ENCODE data around the gene ATP2A1. TPM values are rescaled to one million over a fixed set of nuclear protein-coding genes. Genes with fewer than 3 reads are reported as not detected.

Gene ATP2A1
- total and polyA plus RNA-seq, 2 of the 13 experiments (the other 11 are each of a cell fraction or from before 2014, with no cell fraction given): 3.2 to 12.5 TPM

DNA sequence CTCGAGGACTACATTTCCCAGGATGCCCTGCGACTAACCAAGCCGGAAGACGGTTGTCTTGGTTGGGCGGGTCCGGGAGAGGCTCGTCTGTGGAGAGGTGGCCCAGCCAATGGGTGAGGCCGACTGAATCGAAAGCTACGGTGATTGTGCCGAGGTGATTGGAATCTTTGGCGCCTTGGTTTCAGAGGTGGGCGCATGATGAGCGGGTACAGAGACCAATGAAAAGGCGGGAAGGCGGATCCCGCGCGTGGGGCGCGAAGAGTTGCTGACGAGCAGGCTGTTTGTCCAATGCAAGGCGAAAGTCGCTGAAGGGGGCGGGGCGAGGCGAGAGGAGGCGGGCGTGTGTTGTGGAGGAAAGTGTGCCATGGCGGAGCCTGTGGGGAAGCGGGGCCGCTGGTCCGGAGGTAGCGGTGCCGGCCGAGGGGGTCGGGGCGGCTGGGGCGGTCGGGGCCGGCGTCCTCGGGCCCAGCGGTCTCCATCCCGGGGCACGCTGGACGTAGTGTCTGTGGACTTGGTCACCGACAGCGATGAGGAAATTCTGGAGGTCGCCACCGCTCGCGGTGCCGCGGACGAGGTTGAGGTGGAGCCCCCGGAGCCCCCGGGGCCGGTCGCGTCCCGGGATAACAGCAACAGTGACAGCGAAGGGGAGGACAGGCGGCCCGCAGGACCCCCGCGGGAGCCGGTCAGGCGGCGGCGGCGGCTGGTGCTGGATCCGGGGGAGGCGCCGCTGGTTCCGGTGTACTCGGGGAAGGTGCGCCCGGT lies 72.5 kb downstream of the ATP2A1 start, which contains the start of gene NFATC2IP (continued):
- TF ChIP-seq ZNF101 (CRISPR knock-in tag; IDR thresholded peaks at IDR 0.05; ENCODE audit: borderline replicate concordance, low read depth) (no peak), RARG (CRISPR knock-in tag; IDR thresholded peaks at IDR 0.05; ENCODE audit: low read depth) (no peak; the same call in 1 of the 2 replicates), SYNCRIP (IDR thresholded peaks at IDR 0.05; ENCODE audit: insufficient read depth, low read depth, low read length) (no peak), KDM5A (IDR thresholded peaks at IDR 0.05; ENCODE audit: borderline replicate concordance, low read length) (peak; percentile 81), FOSL2 (CRISPR knock-in tag; IDR thresholded peaks at IDR 0.05) (0 out of 2 replicates have a peak, but pooled peaks have one; percentile 24), HNRNPL (IDR thresholded peaks at IDR 0.05; ENCODE audit: low read depth, low read length) (0 out of 2 replicates have a peak, but pooled peaks have one; percentile 61), TCF12 (IDR thresholded peaks at IDR 0.05) (no peak), TCF12 (CRISPR knock-in tag; IDR thresholded peaks at IDR 0.05) (peak; percentile 51; the same call in 1 of the 2 replicates), ZC3H13 (CRISPR knock-in tag; IDR thresholded peaks at IDR 0.05) (peak; percentile 63; the same call in 1 of the 2 replicates), ZNF589 (CRISPR knock-in tag; conservative IDR thresholded peaks at IDR 0.05) (peak; percentile 40; the same call in 1 of the 2 replicates), CREB1 (IDR thresholded peaks at IDR 0.05) (peak; percentile 95), CREB1 (CRISPR knock-in tag; IDR thresholded peaks at IDR 0.05) (peak; percentile 95), ZNF546 (CRISPR knock-in tag; conservative IDR thresholded peaks at IDR 0.05) (no peak), FOXP1 (IDR thresholded peaks at IDR 0.05) (no peak), FOXP1 (CRISPR knock-in tag; IDR thresholded peaks at IDR 0.05) (no peak), CCAR2 (optimal IDR thresholded peaks at IDR 0.05; ENCODE audit: low read depth, low read length) (no peak), ZNF331 (CRISPR knock-in tag; IDR thresholded peaks at IDR 0.05) (peak; percentile 19; the same call in 1 of the 2 replicates), ATF1 (CRISPR knock-in tag; IDR thresholded peaks at IDR 0.05) (peak; percentile 91), KLF9 (CRISPR knock-in tag; IDR thresholded peaks at IDR 0.05; ENCODE audit: low read depth) (peak; percentile 35; the same call in 1 of the 2 replicates), PLRG1 (conservative IDR thresholded peaks at IDR 0.05) (no peak)
- TF ChIP-seq, protein P1, sequence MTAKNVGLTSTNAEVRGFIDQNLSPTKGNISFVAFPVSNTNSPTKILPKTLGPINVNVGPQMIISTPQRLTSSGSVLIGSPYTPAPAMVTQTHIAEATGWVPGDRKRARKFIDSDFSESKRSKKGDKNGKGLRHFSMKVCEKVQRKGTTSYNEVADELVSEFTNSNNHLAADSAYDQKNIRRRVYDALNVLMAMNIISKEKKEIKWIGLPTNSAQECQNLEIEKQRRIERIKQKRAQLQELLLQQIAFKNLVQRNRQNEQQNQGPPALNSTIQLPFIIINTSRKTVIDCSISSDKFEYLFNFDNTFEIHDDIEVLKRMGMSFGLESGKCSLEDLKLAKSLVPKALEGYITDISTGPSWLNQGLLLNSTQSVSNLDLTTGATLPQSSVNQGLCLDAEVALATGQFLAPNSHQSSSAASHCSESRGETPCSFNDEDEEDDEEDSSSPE (CRISPR knock-in tag; IDR thresholded peaks at IDR 0.05): peak; percentile 99
- TF ChIP-seq, protein P2, sequence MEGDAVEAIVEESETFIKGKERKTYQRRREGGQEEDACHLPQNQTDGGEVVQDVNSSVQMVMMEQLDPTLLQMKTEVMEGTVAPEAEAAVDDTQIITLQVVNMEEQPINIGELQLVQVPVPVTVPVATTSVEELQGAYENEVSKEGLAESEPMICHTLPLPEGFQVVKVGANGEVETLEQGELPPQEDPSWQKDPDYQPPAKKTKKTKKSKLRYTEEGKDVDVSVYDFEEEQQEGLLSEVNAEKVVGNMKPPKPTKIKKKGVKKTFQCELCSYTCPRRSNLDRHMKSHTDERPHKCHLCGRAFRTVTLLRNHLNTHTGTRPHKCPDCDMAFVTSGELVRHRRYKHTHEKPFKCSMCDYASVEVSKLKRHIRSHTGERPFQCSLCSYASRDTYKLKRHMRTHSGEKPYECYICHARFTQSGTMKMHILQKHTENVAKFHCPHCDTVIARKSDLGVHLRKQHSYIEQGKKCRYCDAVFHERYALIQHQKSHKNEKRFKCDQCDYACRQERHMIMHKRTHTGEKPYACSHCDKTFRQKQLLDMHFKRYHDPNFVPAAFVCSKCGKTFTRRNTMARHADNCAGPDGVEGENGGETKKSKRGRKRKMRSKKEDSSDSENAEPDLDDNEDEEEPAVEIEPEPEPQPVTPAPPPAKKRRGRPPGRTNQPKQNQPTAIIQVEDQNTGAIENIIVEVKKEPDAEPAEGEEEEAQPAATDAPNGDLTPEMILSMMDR (CRISPR knock-in tag; IDR thresholded peaks at IDR 0.05): no peak
- TF ChIP-seq, protein P3, sequence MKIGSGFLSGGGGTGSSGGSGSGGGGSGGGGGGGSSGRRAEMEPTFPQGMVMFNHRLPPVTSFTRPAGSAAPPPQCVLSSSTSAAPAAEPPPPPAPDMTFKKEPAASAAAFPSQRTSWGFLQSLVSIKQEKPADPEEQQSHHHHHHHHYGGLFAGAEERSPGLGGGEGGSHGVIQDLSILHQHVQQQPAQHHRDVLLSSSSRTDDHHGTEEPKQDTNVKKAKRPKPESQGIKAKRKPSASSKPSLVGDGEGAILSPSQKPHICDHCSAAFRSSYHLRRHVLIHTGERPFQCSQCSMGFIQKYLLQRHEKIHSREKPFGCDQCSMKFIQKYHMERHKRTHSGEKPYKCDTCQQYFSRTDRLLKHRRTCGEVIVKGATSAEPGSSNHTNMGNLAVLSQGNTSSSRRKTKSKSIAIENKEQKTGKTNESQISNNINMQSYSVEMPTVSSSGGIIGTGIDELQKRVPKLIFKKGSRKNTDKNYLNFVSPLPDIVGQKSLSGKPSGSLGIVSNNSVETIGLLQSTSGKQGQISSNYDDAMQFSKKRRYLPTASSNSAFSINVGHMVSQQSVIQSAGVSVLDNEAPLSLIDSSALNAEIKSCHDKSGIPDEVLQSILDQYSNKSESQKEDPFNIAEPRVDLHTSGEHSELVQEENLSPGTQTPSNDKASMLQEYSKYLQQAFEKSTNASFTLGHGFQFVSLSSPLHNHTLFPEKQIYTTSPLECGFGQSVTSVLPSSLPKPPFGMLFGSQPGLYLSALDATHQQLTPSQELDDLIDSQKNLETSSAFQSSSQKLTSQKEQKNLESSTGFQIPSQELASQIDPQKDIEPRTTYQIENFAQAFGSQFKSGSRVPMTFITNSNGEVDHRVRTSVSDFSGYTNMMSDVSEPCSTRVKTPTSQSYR (CRISPR knock-in tag; IDR thresholded peaks at IDR 0.05; ENCODE audit: borderline replicate concordance): no peak
- TF ChIP-seq, protein P4, sequence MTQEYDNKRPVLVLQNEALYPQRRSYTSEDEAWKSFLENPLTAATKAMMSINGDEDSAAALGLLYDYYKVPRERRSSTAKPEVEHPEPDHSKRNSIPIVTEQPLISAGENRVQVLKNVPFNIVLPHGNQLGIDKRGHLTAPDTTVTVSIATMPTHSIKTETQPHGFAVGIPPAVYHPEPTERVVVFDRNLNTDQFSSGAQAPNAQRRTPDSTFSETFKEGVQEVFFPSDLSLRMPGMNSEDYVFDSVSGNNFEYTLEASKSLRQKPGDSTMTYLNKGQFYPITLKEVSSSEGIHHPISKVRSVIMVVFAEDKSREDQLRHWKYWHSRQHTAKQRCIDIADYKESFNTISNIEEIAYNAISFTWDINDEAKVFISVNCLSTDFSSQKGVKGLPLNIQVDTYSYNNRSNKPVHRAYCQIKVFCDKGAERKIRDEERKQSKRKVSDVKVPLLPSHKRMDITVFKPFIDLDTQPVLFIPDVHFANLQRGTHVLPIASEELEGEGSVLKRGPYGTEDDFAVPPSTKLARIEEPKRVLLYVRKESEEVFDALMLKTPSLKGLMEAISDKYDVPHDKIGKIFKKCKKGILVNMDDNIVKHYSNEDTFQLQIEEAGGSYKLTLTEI (CRISPR knock-in tag; conservative IDR thresholded peaks at IDR 0.05): no peak

Data from HepG2 (cell line).